GM18505 (cell line): ENCODE measurements around the gene CBY1.

Source experiments
- ATAC-seq: cut with Tn5 transposase; IDR thresholded peaks from one replicate; pipeline ENCODE4 v1.9.1; 2021; ENCODE audit not compliant: unreplicated experiment
- POLR2A ChIP-seq: IDR thresholded peaks from 4 replicates; pipeline ENCODE4 v1.6.1; 2011; ENCODE audit warnings: borderline replicate concordance; ENCODE audit not compliant: insufficient read depth, insufficient read length; ENCODE audit errors: extremely low read depth

The CBY1 gene

GRCh38 chr22:38674888-38675287 lies 18.4 kb downstream of the CBY1 start:
- TF ChIP-seq POLR2A = no peak
- ATAC-seq = no peak

- ATAC-seq = no peak
- TF ChIP-seq POLR2A = no peak
These were observed 19.4 kb downstream of the CBY1 start for GRCh38 chr22:38675833-38676232.

GRCh38 chr22:38681582-38682335 lies 25.3 kb downstream of the CBY1 start, which contains the start of gene TOMM22:
TOMM22 (plus strand) TSS chr22:38681957; CDS start chr22:38681979, 22 bp downstream.
- TF ChIP-seq POLR2A = peak; percentile 90
- peak; percentile 91 for ATAC-seq

- no peak for ATAC-seq
- no peak for TF ChIP-seq POLR2A
These were observed 28.5 kb downstream of the CBY1 start for GRCh38 chr22:38684895-38685294.

GRCh38 chr22:38685761-38686160 lies 29.3 kb downstream of the CBY1 start:
- no peak for ATAC-seq
- no peak for TF ChIP-seq POLR2A

GRCh38 chr22:38689651-38690050 lies 33.2 kb downstream of the CBY1 start:
- no peak for ATAC-seq
- no peak for TF ChIP-seq POLR2A

- ATAC-seq = no peak
- TF ChIP-seq POLR2A = no peak
These were observed 37.6 kb downstream of the CBY1 start for GRCh38 chr22:38694049-38694448.

GRCh38 chr22:38694940-38695339 lies 38.5 kb downstream of the CBY1 start:
- no peak for TF ChIP-seq POLR2A
- no peak for ATAC-seq

- ATAC-seq = no peak
These were observed 40.4 kb downstream of the CBY1 start for GRCh38 chr22:38696606-38697424.

GRCh38 chr22:38697425-38698089 lies 41.1 kb downstream of the CBY1 start:
- no peak for ATAC-seq
- no peak for TF ChIP-seq POLR2A

More at GRCh38 chr22:38696606-38697424, 40.4 kb downstream of the CBY1 start:
- no peak for TF ChIP-seq POLR2A

GRCh38 chr22:38698407-38699094 lies 42.1 kb downstream of the CBY1 start:
- ATAC-seq = no peak
- no peak for TF ChIP-seq POLR2A

GRCh38 chr22:38699143-38699542 lies 42.7 kb downstream of the CBY1 start:
- TF ChIP-seq POLR2A = no peak
- ATAC-seq = no peak

- TF ChIP-seq POLR2A = no peak
- no peak for ATAC-seq
These were observed 43.3 kb downstream of the CBY1 start for GRCh38 chr22:38699784-38700183.
